ENCODE results near the gene CRTAC1. TPM values are rescaled to one million over a fixed set of nuclear protein-coding genes. Genes with fewer than 3 reads are reported as not detected.
A peak's percentile ranks its signal among the peaks of the same experiment; 100 is the strongest.

Gene CRTAC1
- total RNA-seq, 1 experiment from 2014 or later: 0.46 TPM

DNA sequence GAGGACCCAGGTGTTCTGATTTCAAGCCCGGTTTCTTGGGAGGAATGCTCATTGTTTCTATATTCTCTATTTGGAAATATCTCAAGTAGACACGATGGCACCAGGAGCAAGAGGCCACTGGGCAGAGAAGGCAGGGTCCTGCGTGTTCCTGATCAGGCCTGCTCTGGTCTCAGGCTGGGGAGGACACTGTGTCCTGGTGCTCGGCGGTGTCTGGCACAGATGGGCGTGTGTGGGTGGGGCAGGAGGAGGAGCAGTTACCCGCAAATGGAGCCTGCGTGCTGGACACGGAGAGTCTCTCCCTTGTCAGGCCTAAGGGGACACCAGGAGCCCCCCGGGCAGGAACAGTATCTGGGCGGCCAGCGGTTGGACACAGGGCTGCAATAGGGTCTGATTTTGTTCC lies 206.7 kb downstream of the CRTAC1 start:
- Histone ChIP-seq H3K79me2 (ENCODE audit: insufficient read depth, low read length) (no peaks in the 10 kb centered on the region), H3K4ac (ENCODE audit: low read depth, low read length) (no peak overlapping the region), H3K27ac (ENCODE audit: insufficient read length, low read depth, low read length) (no peak overlapping the region), H4K91ac (ENCODE audit: insufficient read length, low read depth, low read length) (no peak overlapping the region), H2BK12ac (ENCODE audit: insufficient read length, low read depth, low read length) (no peak overlapping the region), H3T11ph (ENCODE audit: low read length) (no peak overlapping the region), H3K14ac (ENCODE audit: insufficient read depth, low read length) (no peak overlapping the region), H4K5ac (ENCODE audit: insufficient read length, low read depth, low read length) (no peak overlapping the region), H3K79me1 (ENCODE audit: insufficient read depth, low read depth, low read length, poor library complexity, severe bottlenecking) (no peaks in the 10 kb centered on the region), H3K4me1 (ENCODE audit: insufficient read depth, low read length) (no peaks in the 10 kb centered on the region), H3K56ac (ENCODE audit: insufficient read length, low read depth, low read length) (no peak overlapping the region), H2AFZ (ENCODE audit: low read length) (no peak overlapping the region), H3K18ac (ENCODE audit: insufficient read length, low read depth, low read length) (no peak overlapping the region), H4K8ac (replicated peaks; ENCODE audit: insufficient read length, low read depth, low read length) (no peak overlapping the region), H3K27me3 (ENCODE audit: insufficient read depth, low read length) (no peaks in the 10 kb centered on the region), H2BK20ac (ENCODE audit: low read depth, low read length, poor library complexity, severe bottlenecking) (no peak overlapping the region), H3K9me3 (ENCODE audit: control insufficient read depth, low read depth, low read length) (no peaks in the 10 kb centered on the region), H2AK5ac (ENCODE audit: insufficient read length, low read length) (no peak overlapping the region), H3K23me2 (ENCODE audit: insufficient read length, low read depth, low read length, poor library complexity, severe bottlenecking) (peaks cover 2% of the 10 kb centered on the region), H3K9ac (ENCODE audit: extremely low read depth, insufficient read length, low read length) (no peak overlapping the region), H3K4me2 (ENCODE audit: insufficient read depth, insufficient read length, low read length) (no peak overlapping the region), H2BK15ac (ENCODE audit: low read depth, low read length) (no peak overlapping the region), H3K23ac (ENCODE audit: insufficient read length, low read depth, low read length) (no peak overlapping the region), H2BK120ac (ENCODE audit: low read depth, low read length, poor library complexity, severe bottlenecking) (no peak overlapping the region), H4K20me1 (ENCODE audit: control insufficient read depth, insufficient read depth, insufficient read length) (no peaks in the 10 kb centered on the region), H2BK5ac (ENCODE audit: insufficient read length, low read length) (no peak overlapping the region)
- Mint-ChIP-seq H3K4me3 (no peak overlapping the region), H3K9me3 (no peaks in the 10 kb centered on the region), H3K36me3 (ENCODE audit: insufficient read depth in 1 of 3, low read depth in 3 of 3) (no peaks in the 10 kb centered on the region), H3K27ac (peak overlapping the region in 1 of 3 experiments; percentile 70; a peak in 2 of 7 replicates), H3K4me1 (peaks cover 4 to 29% of the 10 kb centered on the region in 2 experiments), H3K27me3 (ENCODE audit: low read depth) (no peaks in the 10 kb centered on the region; the same call in 1 of the 2 replicates)
- no CpG with 5 or more reads among the region's 12 CpGs for WGBS (ENCODE audit: extremely low coverage, insufficient read length, low lambda C conversion rate)
- TF ChIP-seq, protein P1, sequence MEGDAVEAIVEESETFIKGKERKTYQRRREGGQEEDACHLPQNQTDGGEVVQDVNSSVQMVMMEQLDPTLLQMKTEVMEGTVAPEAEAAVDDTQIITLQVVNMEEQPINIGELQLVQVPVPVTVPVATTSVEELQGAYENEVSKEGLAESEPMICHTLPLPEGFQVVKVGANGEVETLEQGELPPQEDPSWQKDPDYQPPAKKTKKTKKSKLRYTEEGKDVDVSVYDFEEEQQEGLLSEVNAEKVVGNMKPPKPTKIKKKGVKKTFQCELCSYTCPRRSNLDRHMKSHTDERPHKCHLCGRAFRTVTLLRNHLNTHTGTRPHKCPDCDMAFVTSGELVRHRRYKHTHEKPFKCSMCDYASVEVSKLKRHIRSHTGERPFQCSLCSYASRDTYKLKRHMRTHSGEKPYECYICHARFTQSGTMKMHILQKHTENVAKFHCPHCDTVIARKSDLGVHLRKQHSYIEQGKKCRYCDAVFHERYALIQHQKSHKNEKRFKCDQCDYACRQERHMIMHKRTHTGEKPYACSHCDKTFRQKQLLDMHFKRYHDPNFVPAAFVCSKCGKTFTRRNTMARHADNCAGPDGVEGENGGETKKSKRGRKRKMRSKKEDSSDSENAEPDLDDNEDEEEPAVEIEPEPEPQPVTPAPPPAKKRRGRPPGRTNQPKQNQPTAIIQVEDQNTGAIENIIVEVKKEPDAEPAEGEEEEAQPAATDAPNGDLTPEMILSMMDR (conservative IDR thresholded peaks at IDR 0.05): no peak
- DNase-seq: no peak

Data from H9 (cell line).